Activated CD8-positive, alpha-beta T cell treated with anti-CD3 and anti-CD28 coated beads for 36 hours (primary cell): ENCODE data around the gene GPR32. TPM values are rescaled to one million over a fixed set of nuclear protein-coding genes. Genes with fewer than 3 reads are reported as not detected.
A peak's percentile ranks its signal among the peaks of the same experiment; 100 is the strongest.

Experiments
- ATAC-seq: fragments of 200-7000 bp; cut with Tn5 transposase; one replicate; pipeline ENCODE4 v1.10.0; 2021; ENCODE audit warnings: mild to moderate bottlenecking, moderate library complexity
- CTCF ChIA-PET: fragments of 350-600 bp; sonication (Branson Sonifier 250); formaldehyde crosslinking; loops from one replicate; lab custom pipeline; 2021; ENCODE audit warnings: antibody characterized with exemption; lab: Charles Lee
- POLR2A ChIA-PET: fragments of 350-600 bp; sonication (Branson Sonifier 250); formaldehyde crosslinking; loops from one replicate; lab custom pipeline; 2021; ENCODE audit warnings: antibody characterized with exemption; lab: Charles Lee
- DNase-seq: peaks from one replicate; pipeline ENCODE4 v3.0.0-alpha.2; 2020
- H3K27ac Mint-ChIP-seq: one replicate; pipeline ENCODE4 v1.8.0; 2021; ENCODE audit warnings: mild to moderate bottlenecking, mixed read lengths
- H3K27me3 Mint-ChIP-seq: one replicate; pipeline ENCODE4 v1.8.0; 2021; ENCODE audit warnings: mixed read lengths
- H3K36me3 Mint-ChIP-seq: one replicate; pipeline ENCODE4 v1.8.0; 2021; ENCODE audit warnings: low read depth, mixed read lengths
- H3K4me1 Mint-ChIP-seq: one replicate; pipeline ENCODE4 v1.8.0; 2021; ENCODE audit warnings: low read depth, mixed read lengths
- H3K4me3 Mint-ChIP-seq: one replicate; pipeline ENCODE4 v1.8.0; 2021; ENCODE audit warnings: mild to moderate bottlenecking, moderate library complexity, mixed read lengths
- H3K9me3 Mint-ChIP-seq: one replicate; pipeline ENCODE4 v1.8.0; 2021; ENCODE audit warnings: mixed read lengths
- CTCF ChIP-seq: fragments of 200-600 bp; IDR thresholded peaks from one replicate; pipeline ENCODE4 v1.8.0; 2022; ENCODE audit warnings: antibody characterized with exemption, mild to moderate bottlenecking
- intact Hi-C: fragments of 100-400 bp; cut with micrococcal nuclease; formaldehyde crosslinking; loops from one replicate; pipeline ENCODE4 v1.10.0; 2022
- total RNA-seq, 2 experiments: library from RNA; stranded (reverse); gene quantifications; one replicate each; pipeline ENCODE4 v1.2.3, GENCODE V29; 2021

GPR32 gene
- total RNA-seq, 2 experiments from 2014 or later, result not detected

GRCh38 chr19:50723069-50723468 is 47.2 kb upstream of the GPR32 start, which contains the start of gene CLEC11A:
TSS of gene CLEC11A (plus strand) at chr19:50723364. CDS start at chr19:50723526, 162 bp downstream.
- intact Hi-C loops, result loop anchor here (5.0 kb wide), 1 partner anchor 59 kb away; no protein-coding TSS in a partner anchor
- ATAC-seq, result no peak
- DNase-seq, result no peak
- Mint-ChIP-seq H3K27me3 (peaks cover 41% of the 10 kb centered on the region), H3K36me3 (no peaks in the 10 kb centered on the region), H3K4me3 (peak within 1 kb of the TSS; percentile 83), H3K4me1 (peaks cover 20% of the 10 kb centered on the region), H3K27ac (no peak within 1 kb of the TSS), H3K9me3 (no peaks in the 10 kb centered on the region)
- CTCF ChIA-PET, result interaction anchor here (1.1 to 2.0 kb wide), 3 partner anchors 10 to 199 kb away, joined by 3 to 4 read pairs (median 4); no protein-coding TSS in a partner anchor
- POLR2A ChIA-PET, result interaction anchor here (0.8 kb wide), 1 partner anchor 72 kb away, joined by 3 read pairs; no protein-coding TSS in a partner anchor
- no peak for TF ChIP-seq CTCF

GRCh38 chr19:50723735-50724521 is 46.3 kb upstream of the GPR32 start:
- TF ChIP-seq CTCF, result no peak
- Mint-ChIP-seq H3K4me1 (peaks cover 25% of the 10 kb centered on the region), H3K36me3 (no peaks in the 10 kb centered on the region), H3K4me3 (peak overlapping the region; percentile 83), H3K27ac (no peak overlapping the region), H3K9me3 (no peaks in the 10 kb centered on the region), H3K27me3 (peaks cover 42% of the 10 kb centered on the region)
- CTCF ChIA-PET, result interaction anchor here (1.1 to 2.0 kb wide), 15 partner anchors 10 to 366 kb away, joined by 3 to 15 read pairs (median 4); no protein-coding TSS in a partner anchor
- intact Hi-C loops, result loop anchor here (5.0 kb wide), 1 partner anchor 58 kb away; no protein-coding TSS in a partner anchor
- POLR2A ChIA-PET, result interaction anchor here (0.8 to 1.4 kb wide), 6 partner anchors 8 to 201 kb away, joined by 3 to 7 read pairs (median 4); no protein-coding TSS in a partner anchor
- DNase-seq (no peak), ATAC-seq (no peak)

GRCh38 chr19:50724522-50725217 is 45.6 kb upstream of the GPR32 start:
- peak overlapping the region; percentile 84 for H3K27ac Mint-ChIP-seq
- POLR2A ChIA-PET, result interaction anchor here (0.6 to 1.4 kb wide), 7 partner anchors 9 to 200 kb away, joined by 3 to 7 read pairs (median 3); no protein-coding TSS in a partner anchor

More at GRCh38 chr19:50724522-50725217, 45.6 kb upstream of the GPR32 start:
- Mint-ChIP-seq H3K4me3 (peak overlapping the region; percentile 83), H3K36me3 (no peaks in the 10 kb centered on the region), H3K4me1 (peaks cover 25% of the 10 kb centered on the region), H3K27me3 (peaks cover 42% of the 10 kb centered on the region), H3K9me3 (no peaks in the 10 kb centered on the region)
- DNase-seq (peak; percentile 99), ATAC-seq (peak; percentile 86)
- TF ChIP-seq CTCF, result peak; percentile 85
- intact Hi-C loops, result loop anchor here (5.0 kb wide), 1 partner anchor 58 kb away; no protein-coding TSS in a partner anchor
- CTCF ChIA-PET, result interaction anchor here (0.7 to 1.9 kb wide), 22 partner anchors 9 to 806 kb away, joined by 3 to 15 read pairs (median 4); no protein-coding TSS in a partner anchor
